GM18909 (cell line): ENCODE data around the gene OPA1.
A peak's percentile ranks its signal among the peaks of the same experiment; 100 is the strongest.

Experiments
- ATAC-seq: cut with Tn5 transposase; IDR thresholded peaks from one replicate; pipeline ENCODE4 v1.9.1; 2021; ENCODE audit warnings: mild to moderate bottlenecking; ENCODE audit not compliant: unreplicated experiment, poor library complexity

OPA1 gene

GRCh38 chr3:193730976-193731375, 138.0 kb downstream of the OPA1 start:
- no peak for ATAC-seq

- ATAC-seq = no peak
Observed at GRCh38 chr3:193731656-193732055, 138.6 kb downstream of the OPA1 start.

GRCh38 chr3:193732391-193732790, 139.4 kb downstream of the OPA1 start:
- ATAC-seq = no peak

- ATAC-seq = no peak
Observed at GRCh38 chr3:193732827-193733226, 139.8 kb downstream of the OPA1 start.

- ATAC-seq = no peak
Observed at GRCh38 chr3:193734737-193735366, 141.8 kb downstream of the OPA1 start.

- ATAC-seq = no peak
Observed at GRCh38 chr3:193735850-193736249, 142.8 kb downstream of the OPA1 start.

- ATAC-seq = no peak
Observed at GRCh38 chr3:193736616-193737015, 143.6 kb downstream of the OPA1 start.

GRCh38 chr3:193737191-193737751, 144.3 kb downstream of the OPA1 start:
- ATAC-seq = no peak

GRCh38 chr3:193742628-193743027, 149.6 kb downstream of the OPA1 start:
- no peak for ATAC-seq

- ATAC-seq = peak; percentile 63
Observed at GRCh38 chr3:193743702-193744047, 150.7 kb downstream of the OPA1 start.

GRCh38 chr3:193744048-193744821, 151.2 kb downstream of the OPA1 start:
- ATAC-seq = peak; percentile 14

GRCh38 chr3:193744822-193745684, 152.0 kb downstream of the OPA1 start:
- ATAC-seq = no peak

- ATAC-seq = no peak
Observed at GRCh38 chr3:193746832-193747231, 153.8 kb downstream of the OPA1 start.
